K562 (cell line): ENCODE measurements around the gene ITPR3.

Experiments
- U2AF1 ChIP-seq: fragments of 200-400 bp; formaldehyde crosslinking; optimal IDR thresholded peaks from 2 replicates; pipeline ENCODE3; 2017; ENCODE audit warnings: mild to moderate bottlenecking, low read depth, low read length, moderate library complexity
- ZKSCAN1 ChIP-seq: fragments of 150-350 bp; IDR thresholded peaks from 2 replicates; pipeline ENCODE4 v1.6.1; 2016; ENCODE audit warnings: low read depth, low read length
- ZNF217 ChIP-seq: sonication (generic); formaldehyde crosslinking; IDR thresholded peaks from 2 replicates; pipeline ENCODE4 v1.8.0; 2022; ENCODE audit warnings: mild to moderate bottlenecking, missing genetic modification reagents

DNA sequence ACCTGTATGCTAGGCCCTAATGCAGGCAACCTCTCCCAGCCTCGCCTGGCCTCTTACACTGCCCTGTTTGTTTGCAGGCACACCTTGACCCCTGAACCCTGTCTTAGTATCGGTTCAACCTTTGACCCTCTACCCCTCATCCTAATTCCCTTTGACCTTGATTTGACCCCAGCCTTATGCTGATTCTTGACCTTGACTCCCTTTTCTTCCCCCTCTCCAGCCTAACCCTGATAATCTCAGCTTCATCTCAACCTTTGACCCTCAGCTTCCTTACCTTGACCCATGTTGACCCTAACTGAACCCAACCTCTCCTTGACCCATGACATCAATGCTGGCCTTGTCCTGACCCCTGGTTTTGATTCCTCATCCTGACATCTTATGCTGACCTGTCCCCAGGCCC is 56.6 kb downstream of the ITPR3 start:
- no peak for TF ChIP-seq ZNF217 (CRISPR knock-in tag)
- TF ChIP-seq ZKSCAN1: no peak
- no peak for TF ChIP-seq U2AF1
